Transverse colon (tissue), 4 donors: ENCODE measurements around the gene FOCAD. TPM values are rescaled to one million over a fixed set of nuclear protein-coding genes. Genes with fewer than 3 reads are reported as not detected.

Source experiments
- DNase-seq: peaks from one replicate; pipeline ENCODE4 v3.0.0-alpha.2; 2019
- H3K27ac ChIP-seq, 4 donors: fragments of 200-600 bp; sonication (generic); 2 replicates each; pipeline ENCODE4 v1.5.1; 2016 to 2018; ENCODE audit warnings: inconsistent platforms in 4 of 4
- H3K27me3 ChIP-seq: fragments of 200-600 bp; sonication (generic); 2 replicates; pipeline ENCODE4 v1.5.1; 2017; ENCODE audit warnings: inconsistent platforms
- H3K36me3 ChIP-seq, 4 donors: fragments of 200-600 bp; sonication (generic); 2 replicates each; pipeline ENCODE4 v1.5.1; 2017 to 2019; ENCODE audit warnings: inconsistent platforms in 4 of 4
- H3K4me1 ChIP-seq, 4 donors: fragments of 200-600 bp; sonication (generic); 2 replicates each; pipeline ENCODE4 v1.5.1; 2017 to 2020; ENCODE audit warnings: inconsistent platforms in 4 of 4
- H3K4me3 ChIP-seq, 4 donors: fragments of 200-600 bp; sonication (generic); 1 replicate in 1 of 4; 2 replicates in 3 of 4; pipeline versions ENCODE4 v1.5.1 to v1.6.1; 2017 to 2019; ENCODE audit warnings: inconsistent platforms in 4 of 4
- H3K9me3 ChIP-seq, 2 donors: fragments of 200-600 bp; sonication (generic); 2 replicates each; pipeline ENCODE4 v1.5.1; 2017 to 2019; ENCODE audit warnings: inconsistent platforms in 2 of 2
- EP300 ChIP-seq: sonication (generic); formaldehyde crosslinking; IDR thresholded peaks from one replicate; pipeline ENCODE4 v1.6.1; 2017; ENCODE audit warnings: antibody characterized with exemption, low read depth
- POLR2A ChIP-seq: fragments of 450-650 bp; IDR thresholded peaks from one replicate; pipeline ENCODE4 v1.6.1; 2016; ENCODE audit warnings: antibody characterized with exemption, mild to moderate bottlenecking, moderate library complexity
- POLR2AphosphoS5 ChIP-seq, 3 donors: sonication (generic); formaldehyde crosslinking; IDR thresholded peaks; one replicate each; pipeline ENCODE4 v1.6.1; 2016; ENCODE audit warnings: antibody characterized with exemption in 3 of 3
- WGBS, 2 donors: methylation state at CpG; one replicate each; pipeline ENCODE4 v1.1.5; 2018; ENCODE audit warnings: low coverage in 1 of 2; 5-methylcytosine and 5-hydroxymethylcytosine counted together
- in situ Hi-C, 4 donors: fragments of 200-750 bp; cut with MboI; loops; one replicate each; pipeline versions ENCODE4 v1.15.0 to v1.15.1; 2017; ENCODE audit warnings: low sequenced_read_pairs in 3 of 4, low pct_ligation_motif_present in 1 of 4, low pct_unique_long_range_greater_than_20kb in 1 of 4
- intact Hi-C: fragments of 100-400 bp; cut with DNase I; formaldehyde crosslinking; loops from one replicate; pipeline ENCODE4 v1.15.1; 2023; ENCODE audit warnings: low total_unique reads
- total RNA-seq, 4 donors: library from RNA; depleted of rRNA; stranded (reverse); fragments of >200 nt; gene quantifications; one replicate each; pipeline ENCODE4 v1.1.0, GENCODE V29; 2016
- TF ChIP-seq, protein P1 (sequence below), 5 experiments: fragments of 200-600 bp in 3 of 5; fragments of 450-650 bp in 2 of 5; sonication (generic) in 3 of 5; IDR thresholded peaks; 1 replicate in 2 of 5; 2 replicates in 3 of 5; pipeline ENCODE4 v1.5.1; 2016 to 2017; ENCODE audit warnings: antibody characterized with exemption in 5 of 5, inconsistent platforms in 3 of 5, mild to moderate bottlenecking in 2 of 5, moderate library complexity in 1 of 5

The FOCAD gene
- total RNA-seq, 4 donors from 2014 or later = 7.8 to 41.2 (median 32.0) TPM

GRCh38 chr9:20904995-20905394, 220.9 kb downstream of the FOCAD start:
- no peak overlapping the region for H3K27ac ChIP-seq
- H3K27me3 ChIP-seq = no peaks in the 10 kb centered on the region
- peaks cover 0 to 10% (median 2%) of the 10 kb centered on the region in 4 donors for H3K4me1 ChIP-seq
- TF ChIP-seq EP300 (no peak), POLR2AphosphoS5 (IDR thresholded peaks at IDR 0.05) (no peak), POLR2A (no peak)
- TF ChIP-seq, protein P1, sequence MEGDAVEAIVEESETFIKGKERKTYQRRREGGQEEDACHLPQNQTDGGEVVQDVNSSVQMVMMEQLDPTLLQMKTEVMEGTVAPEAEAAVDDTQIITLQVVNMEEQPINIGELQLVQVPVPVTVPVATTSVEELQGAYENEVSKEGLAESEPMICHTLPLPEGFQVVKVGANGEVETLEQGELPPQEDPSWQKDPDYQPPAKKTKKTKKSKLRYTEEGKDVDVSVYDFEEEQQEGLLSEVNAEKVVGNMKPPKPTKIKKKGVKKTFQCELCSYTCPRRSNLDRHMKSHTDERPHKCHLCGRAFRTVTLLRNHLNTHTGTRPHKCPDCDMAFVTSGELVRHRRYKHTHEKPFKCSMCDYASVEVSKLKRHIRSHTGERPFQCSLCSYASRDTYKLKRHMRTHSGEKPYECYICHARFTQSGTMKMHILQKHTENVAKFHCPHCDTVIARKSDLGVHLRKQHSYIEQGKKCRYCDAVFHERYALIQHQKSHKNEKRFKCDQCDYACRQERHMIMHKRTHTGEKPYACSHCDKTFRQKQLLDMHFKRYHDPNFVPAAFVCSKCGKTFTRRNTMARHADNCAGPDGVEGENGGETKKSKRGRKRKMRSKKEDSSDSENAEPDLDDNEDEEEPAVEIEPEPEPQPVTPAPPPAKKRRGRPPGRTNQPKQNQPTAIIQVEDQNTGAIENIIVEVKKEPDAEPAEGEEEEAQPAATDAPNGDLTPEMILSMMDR (IDR thresholded peaks at IDR 0.05) = no peak
- no peak for DNase-seq
- intact Hi-C loops = no loop called here
- no peak overlapping the region for H3K4me3 ChIP-seq
- WGBS, 2 donors = 72% methylated on average over 1 of the region's 1 CpG; no CpG with 5 or more reads in 1 of the 2 donors
- no peaks in the 10 kb centered on the region for H3K9me3 ChIP-seq
- in situ Hi-C loops = no loop called here
- no peaks in the 10 kb centered on the region for H3K36me3 ChIP-seq

DNA sequence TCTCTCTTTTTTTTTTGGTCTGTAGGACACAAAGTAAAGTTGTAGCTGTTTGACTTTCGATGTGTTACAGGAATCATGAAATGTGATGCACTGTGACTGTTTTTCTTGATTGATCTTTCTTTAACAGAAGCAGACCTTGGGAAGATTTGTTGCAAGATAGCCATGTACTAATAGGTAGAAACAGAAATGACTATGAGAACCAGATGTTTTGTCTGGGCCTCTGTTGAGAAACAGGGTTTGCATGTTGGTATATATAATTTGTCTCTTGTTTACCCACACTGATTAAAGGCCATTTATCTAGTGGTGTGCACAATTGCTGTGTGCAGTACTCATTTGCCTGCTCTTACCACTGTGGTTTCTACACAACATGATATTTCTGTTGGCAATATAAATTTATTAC, 222.3 kb downstream of the FOCAD start:
- TF ChIP-seq POLR2AphosphoS5 (IDR thresholded peaks at IDR 0.05) (no peak), POLR2A (no peak), EP300 (no peak)
- TF ChIP-seq, protein P1 (IDR thresholded peaks at IDR 0.05) = no peak
- DNase-seq = no peak
- Histone ChIP-seq H3K4me1 (peaks cover 0 to 10% (median 2%) of the 10 kb centered on the region in 4 donors), H3K4me3 (no peak overlapping the region), H3K27me3 (no peaks in the 10 kb centered on the region), H3K36me3 (no peaks in the 10 kb centered on the region), H3K27ac (no peak overlapping the region), H3K9me3 (no peaks in the 10 kb centered on the region)
- WGBS, 2 donors = 78 to 100% methylated on average over 1 of the region's 1 CpG
- in situ Hi-C loops (no loop called here), intact Hi-C loops (no loop called here)

DNA sequence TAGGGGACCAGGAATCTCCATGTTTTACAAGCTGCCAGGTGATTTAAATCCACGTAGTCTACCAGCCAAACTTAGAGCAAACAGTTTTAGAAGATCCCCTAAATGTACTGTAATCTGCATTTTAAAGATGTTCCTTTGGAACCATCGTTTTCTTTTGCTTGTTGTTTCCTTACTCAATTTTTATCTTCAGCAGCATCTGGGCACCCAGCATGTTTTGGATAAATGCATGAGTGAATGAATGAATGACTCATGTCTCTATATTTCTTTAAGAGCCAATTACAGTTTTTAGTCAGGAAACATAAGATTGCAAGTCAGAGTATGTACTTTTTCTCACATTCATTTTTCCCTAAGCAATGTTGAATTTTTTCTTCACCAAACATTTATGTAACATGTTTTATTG, 224.4 kb downstream of the FOCAD start:
- TF ChIP-seq EP300 = no peak
- TF ChIP-seq POLR2A = no peak
- WGBS, 2 donors = 38 to 88% methylated on average over 2 of the region's 2 CpGs
- intact Hi-C loops = no loop called here

DNA sequence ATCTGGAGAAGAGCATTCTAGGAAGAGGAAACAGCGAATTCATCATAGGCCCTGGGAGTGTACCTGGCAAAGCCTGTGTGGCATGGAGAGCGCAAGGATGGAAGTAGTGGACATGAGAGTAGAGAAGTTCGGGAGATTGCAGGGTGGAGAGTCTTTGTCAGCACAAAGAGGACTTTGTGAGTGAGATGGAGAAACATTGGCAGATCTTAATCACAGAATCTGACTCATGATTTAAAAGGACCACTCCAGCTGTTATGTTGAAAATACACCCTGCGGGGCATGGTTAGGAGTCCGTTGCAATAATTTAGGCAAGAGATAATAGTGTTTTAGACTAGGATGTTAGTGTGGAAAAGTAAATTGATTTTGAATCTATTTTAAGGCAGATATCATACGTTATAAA, 230.5 kb downstream of the FOCAD start:
- H3K4me1 ChIP-seq = no peaks in the 10 kb centered on the region
- in situ Hi-C loops = no loop called here
- H3K27ac ChIP-seq = no peak overlapping the region
- intact Hi-C loops = no loop called here
- H3K36me3 ChIP-seq = no peaks in the 10 kb centered on the region
- 90 to 97% methylated on average over 6 of the region's 6 CpGs for WGBS, 2 donors
- H3K27me3 ChIP-seq = no peaks in the 10 kb centered on the region
- TF ChIP-seq EP300 = no peak
- no peak for TF ChIP-seq POLR2A
- no peak for TF ChIP-seq POLR2AphosphoS5 (IDR thresholded peaks at IDR 0.05)
- TF ChIP-seq, protein P1 (IDR thresholded peaks at IDR 0.05) = no peak
- no peak for DNase-seq
- no peak overlapping the region for H3K4me3 ChIP-seq
- no peaks in the 10 kb centered on the region for H3K9me3 ChIP-seq

More for the DNA sequence above, 224.4 kb downstream of the FOCAD start:
- no peak overlapping the region for H3K4me3 ChIP-seq
- in situ Hi-C loops = no loop called here
- H3K27me3 ChIP-seq = no peaks in the 10 kb centered on the region
- H3K9me3 ChIP-seq = no peaks in the 10 kb centered on the region
- no peaks in the 10 kb centered on the region for H3K36me3 ChIP-seq
- DNase-seq = no peak
- peaks cover 0 to 3% (median under 1%) of the 10 kb centered on the region in 4 donors for H3K4me1 ChIP-seq
- no peak overlapping the region for H3K27ac ChIP-seq

GRCh38 chr9:20921362-20921761, 237.3 kb downstream of the FOCAD start:
- TF ChIP-seq EP300 = no peak
- TF ChIP-seq POLR2A = no peak
- no peak for TF ChIP-seq POLR2AphosphoS5 (IDR thresholded peaks at IDR 0.05)
- TF ChIP-seq, protein P1 (IDR thresholded peaks at IDR 0.05) = no peak
- no peak for DNase-seq
- 92 to 100% methylated on average over 1 of the region's 1 CpG for WGBS, 2 donors
- Histone ChIP-seq H3K27me3 (no peaks in the 10 kb centered on the region), H3K36me3 (no peaks in the 10 kb centered on the region), H3K9me3 (no peaks in the 10 kb centered on the region), H3K4me3 (no peak overlapping the region), H3K27ac (no peak overlapping the region), H3K4me1 (no peaks in the 10 kb centered on the region)
- in situ Hi-C loops (no loop called here), intact Hi-C loops (no loop called here)
